Panc1 (cell line): Measurements from ENCODE around the gene GNLY.

ENCODE experiments used
- POLR2AphosphoS5 ChIP-seq: IDR thresholded peaks from 2 replicates; pipeline ENCODE4 v1.6.1; 2012; ENCODE audit warnings: mild to moderate bottlenecking, low read depth, low read length, moderate library complexity
- SIN3A ChIP-seq: IDR thresholded peaks from 2 replicates; pipeline ENCODE4 v1.6.1; 2012; ENCODE audit warnings: low read depth, mild to moderate bottlenecking, low read length, moderate library complexity, borderline replicate concordance; ENCODE audit not compliant: insufficient read depth
- TCF7L2 ChIP-seq: IDR thresholded peaks from 2 replicates; pipeline ENCODE4 v1.6.1; 2011; ENCODE audit warnings: mild to moderate bottlenecking, low read depth, low read length, inconsistent platforms
- TF ChIP-seq, protein P1 (sequence below), 2 experiments: IDR thresholded peaks; 2 replicates each; pipeline ENCODE4 v1.6.1; 2011 to 2012; ENCODE audit warnings: low read depth in 2 of 2, control low read depth in 1 of 2, low read length in 1 of 2, mild to moderate bottlenecking in 1 of 2, moderate library complexity in 1 of 2; ENCODE audit not compliant: insufficient read depth in 1 of 2
- TF ChIP-seq, protein P2 (sequence below): fragments of 450-650 bp; IDR thresholded peaks from 2 replicates; pipeline ENCODE4 v1.5.1; 2017; ENCODE audit warnings: mild to moderate bottlenecking

DNA sequence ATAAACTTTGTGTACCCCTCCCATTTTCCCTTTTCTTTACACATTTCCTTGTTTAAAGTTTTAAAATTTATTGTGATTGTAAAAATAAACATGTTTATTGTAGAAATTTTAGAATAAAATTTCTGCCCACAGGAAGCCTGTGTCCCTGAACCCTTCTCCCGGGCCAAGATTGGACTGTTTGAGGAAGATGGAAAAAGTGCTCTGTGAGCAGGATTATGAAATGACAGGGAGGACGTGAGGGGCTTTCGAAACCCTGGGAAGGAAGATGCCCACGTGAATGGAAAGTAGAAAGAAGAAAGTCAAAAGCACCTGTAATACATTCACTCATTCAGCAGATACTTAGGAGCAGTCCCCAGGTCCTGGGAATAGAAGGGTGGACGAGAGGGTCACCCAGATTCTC lies 34.2 kb downstream of the GNLY start:
- TF ChIP-seq, protein P1, sequence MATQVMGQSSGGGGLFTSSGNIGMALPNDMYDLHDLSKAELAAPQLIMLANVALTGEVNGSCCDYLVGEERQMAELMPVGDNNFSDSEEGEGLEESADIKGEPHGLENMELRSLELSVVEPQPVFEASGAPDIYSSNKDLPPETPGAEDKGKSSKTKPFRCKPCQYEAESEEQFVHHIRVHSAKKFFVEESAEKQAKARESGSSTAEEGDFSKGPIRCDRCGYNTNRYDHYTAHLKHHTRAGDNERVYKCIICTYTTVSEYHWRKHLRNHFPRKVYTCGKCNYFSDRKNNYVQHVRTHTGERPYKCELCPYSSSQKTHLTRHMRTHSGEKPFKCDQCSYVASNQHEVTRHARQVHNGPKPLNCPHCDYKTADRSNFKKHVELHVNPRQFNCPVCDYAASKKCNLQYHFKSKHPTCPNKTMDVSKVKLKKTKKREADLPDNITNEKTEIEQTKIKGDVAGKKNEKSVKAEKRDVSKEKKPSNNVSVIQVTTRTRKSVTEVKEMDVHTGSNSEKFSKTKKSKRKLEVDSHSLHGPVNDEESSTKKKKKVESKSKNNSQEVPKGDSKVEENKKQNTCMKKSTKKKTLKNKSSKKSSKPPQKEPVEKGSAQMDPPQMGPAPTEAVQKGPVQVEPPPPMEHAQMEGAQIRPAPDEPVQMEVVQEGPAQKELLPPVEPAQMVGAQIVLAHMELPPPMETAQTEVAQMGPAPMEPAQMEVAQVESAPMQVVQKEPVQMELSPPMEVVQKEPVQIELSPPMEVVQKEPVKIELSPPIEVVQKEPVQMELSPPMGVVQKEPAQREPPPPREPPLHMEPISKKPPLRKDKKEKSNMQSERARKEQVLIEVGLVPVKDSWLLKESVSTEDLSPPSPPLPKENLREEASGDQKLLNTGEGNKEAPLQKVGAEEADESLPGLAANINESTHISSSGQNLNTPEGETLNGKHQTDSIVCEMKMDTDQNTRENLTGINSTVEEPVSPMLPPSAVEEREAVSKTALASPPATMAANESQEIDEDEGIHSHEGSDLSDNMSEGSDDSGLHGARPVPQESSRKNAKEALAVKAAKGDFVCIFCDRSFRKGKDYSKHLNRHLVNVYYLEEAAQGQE (IDR thresholded peaks at IDR 0.05; ENCODE audit: insufficient read depth in 1 of 2, low read depth in 2 of 2, low read length in 1 of 2): no peak
- TF ChIP-seq, protein P2, sequence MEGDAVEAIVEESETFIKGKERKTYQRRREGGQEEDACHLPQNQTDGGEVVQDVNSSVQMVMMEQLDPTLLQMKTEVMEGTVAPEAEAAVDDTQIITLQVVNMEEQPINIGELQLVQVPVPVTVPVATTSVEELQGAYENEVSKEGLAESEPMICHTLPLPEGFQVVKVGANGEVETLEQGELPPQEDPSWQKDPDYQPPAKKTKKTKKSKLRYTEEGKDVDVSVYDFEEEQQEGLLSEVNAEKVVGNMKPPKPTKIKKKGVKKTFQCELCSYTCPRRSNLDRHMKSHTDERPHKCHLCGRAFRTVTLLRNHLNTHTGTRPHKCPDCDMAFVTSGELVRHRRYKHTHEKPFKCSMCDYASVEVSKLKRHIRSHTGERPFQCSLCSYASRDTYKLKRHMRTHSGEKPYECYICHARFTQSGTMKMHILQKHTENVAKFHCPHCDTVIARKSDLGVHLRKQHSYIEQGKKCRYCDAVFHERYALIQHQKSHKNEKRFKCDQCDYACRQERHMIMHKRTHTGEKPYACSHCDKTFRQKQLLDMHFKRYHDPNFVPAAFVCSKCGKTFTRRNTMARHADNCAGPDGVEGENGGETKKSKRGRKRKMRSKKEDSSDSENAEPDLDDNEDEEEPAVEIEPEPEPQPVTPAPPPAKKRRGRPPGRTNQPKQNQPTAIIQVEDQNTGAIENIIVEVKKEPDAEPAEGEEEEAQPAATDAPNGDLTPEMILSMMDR: no peak
- TF ChIP-seq POLR2AphosphoS5 (no peak), SIN3A (no peak), TCF7L2 (no peak)
